NCI-H1930 (cell line): Measurements from ENCODE around the gene NLGN1.

Source experiments
- DNase-seq, 2 experiments: peaks; one replicate each; lab custom pipeline; 2025; lab: John Stamatoyannopoulos, UW

NLGN1 gene

GRCh38 chr3:173912126-173912525 lies 514.6 kb downstream of the NLGN1 start:
- no peak for DNase-seq

- no peak for DNase-seq
Observed at GRCh38 chr3:173913397-173913796, 515.9 kb downstream of the NLGN1 start.

- no peak for DNase-seq
Observed at GRCh38 chr3:173913974-173914421, 516.5 kb downstream of the NLGN1 start.

- DNase-seq: no peak
Observed at GRCh38 chr3:173916799-173917198, 519.3 kb downstream of the NLGN1 start.

- no peak for DNase-seq
Observed at GRCh38 chr3:173920386-173920785, 522.8 kb downstream of the NLGN1 start.

GRCh38 chr3:173921732-173922131 lies 524.2 kb downstream of the NLGN1 start:
- no peak for DNase-seq

- DNase-seq: no peak
Observed at GRCh38 chr3:173923204-173923603, 525.7 kb downstream of the NLGN1 start.

GRCh38 chr3:173930251-173930650 lies 532.7 kb downstream of the NLGN1 start:
- DNase-seq: no peak

GRCh38 chr3:173932624-173933023 lies 535.1 kb downstream of the NLGN1 start:
- DNase-seq: no peak

GRCh38 chr3:173933113-173933512 lies 535.6 kb downstream of the NLGN1 start:
- DNase-seq: no peak

- no peak for DNase-seq
Observed at GRCh38 chr3:173936316-173936715, 538.8 kb downstream of the NLGN1 start.

GRCh38 chr3:173938159-173938558 lies 540.6 kb downstream of the NLGN1 start:
- DNase-seq: peak in 1 of 2 experiments; percentile 29

GRCh38 chr3:173938616-173939015 lies 541.1 kb downstream of the NLGN1 start:
- no peak for DNase-seq

- no peak for DNase-seq
Observed at GRCh38 chr3:173939331-173939730, 541.8 kb downstream of the NLGN1 start.

GRCh38 chr3:173943264-173943663 lies 545.7 kb downstream of the NLGN1 start:
- DNase-seq: no peak

- no peak for DNase-seq
Observed at GRCh38 chr3:173945170-173945569, 547.6 kb downstream of the NLGN1 start.

GRCh38 chr3:173945806-173946205 lies 548.3 kb downstream of the NLGN1 start:
- DNase-seq: no peak

- no peak for DNase-seq
Observed at GRCh38 chr3:173954647-173955046, 557.1 kb downstream of the NLGN1 start.

- DNase-seq: no peak
Observed at GRCh38 chr3:173957646-173958045, 560.1 kb downstream of the NLGN1 start.

GRCh38 chr3:173958805-173959204 lies 561.3 kb downstream of the NLGN1 start:
- no peak for DNase-seq

GRCh38 chr3:173970281-173970680 lies 572.7 kb downstream of the NLGN1 start:
- no peak for DNase-seq

- DNase-seq: no peak
Observed at GRCh38 chr3:173976281-173976680, 578.7 kb downstream of the NLGN1 start.

- no peak for DNase-seq
Observed at GRCh38 chr3:173977747-173978146, 580.2 kb downstream of the NLGN1 start.

GRCh38 chr3:173983343-173983742 lies 585.8 kb downstream of the NLGN1 start:
- DNase-seq: no peak

- DNase-seq: no peak
Observed at GRCh38 chr3:173986861-173987410, 589.4 kb downstream of the NLGN1 start.
